Parathyroid adenoma (tissue), 2 donors: ENCODE results near the gene KIF13A.

Source experiments
- H2AFZ ChIP-seq: fragments of 300-600 bp; sonication (generic); one replicate; pipeline ENCODE4 v1.7.0; 2017; ENCODE audit warnings: antibody characterized with exemption, mild to moderate bottlenecking
- H3K27ac ChIP-seq: fragments of 300-600 bp; sonication (generic); one replicate; pipeline ENCODE4 v1.7.0; 2017
- H3K27me3 ChIP-seq: fragments of 300-600 bp; sonication (generic); one replicate; pipeline ENCODE4 v1.7.0; 2017; ENCODE audit warnings: low read length; ENCODE audit not compliant: control insufficient read depth, insufficient read depth
- H3K36me3 ChIP-seq: fragments of 300-600 bp; sonication (generic); one replicate; pipeline ENCODE4 v1.7.0; 2017; ENCODE audit warnings: low read length; ENCODE audit not compliant: control insufficient read depth, insufficient read depth
- H3K4me1 ChIP-seq: fragments of 300-600 bp; sonication (generic); one replicate; pipeline ENCODE4 v1.7.0; 2017; ENCODE audit warnings: control low read depth
- H3K4me2 ChIP-seq: fragments of 300-600 bp; sonication (generic); one replicate; pipeline ENCODE4 v1.7.0; 2017; ENCODE audit warnings: low read length
- H3K4me3 ChIP-seq: fragments of 300-600 bp; sonication (generic); one replicate; pipeline ENCODE4 v1.7.0; 2017; ENCODE audit warnings: low read depth, low read length
- H3K79me2 ChIP-seq: fragments of 300-600 bp; sonication (generic); one replicate; pipeline ENCODE4 v1.7.0; 2017; ENCODE audit warnings: control low read depth
- H3K9ac ChIP-seq: fragments of 300-600 bp; sonication (generic); one replicate; pipeline ENCODE4 v1.7.0; 2017; ENCODE audit warnings: mild to moderate bottlenecking
- H3K9me3 ChIP-seq: fragments of 300-600 bp; sonication (generic); one replicate; pipeline ENCODE4 v1.7.0; 2017; ENCODE audit warnings: low read length; ENCODE audit not compliant: control insufficient read depth
- CTCF ChIP-seq: fragments of 300-600 bp; sonication (generic); IDR thresholded peaks from one replicate; pipeline ENCODE4 v1.7.0; 2017; ENCODE audit warnings: antibody characterized with exemption, mild to moderate bottlenecking
- donor health status: primary hyperparathyroidism.

The KIF13A gene

GRCh38 chr6:18031189-18031588 is 43.8 kb upstream of the KIF13A start:
- Histone ChIP-seq H2AFZ (no peak overlapping the region), H3K4me2 (no peak overlapping the region)

GRCh38 chr6:18028332-18028731 is 40.9 kb upstream of the KIF13A start:
- no peaks in the 10 kb centered on the region for H3K4me1 ChIP-seq
- TF ChIP-seq CTCF, result no peak
- no peaks in the 10 kb centered on the region for H3K27me3 ChIP-seq
- H3K4me2 ChIP-seq, result no peak overlapping the region
- H3K4me3 ChIP-seq, result no peak overlapping the region
- H3K9me3 ChIP-seq, result no peaks in the 10 kb centered on the region
- H3K36me3 ChIP-seq, result no peaks in the 10 kb centered on the region
- no peaks in the 10 kb centered on the region for H3K79me2 ChIP-seq
- H2AFZ ChIP-seq, result no peak overlapping the region
- H3K27ac ChIP-seq, result no peak overlapping the region
- no peak overlapping the region for H3K9ac ChIP-seq

More at GRCh38 chr6:18031189-18031588, 43.8 kb upstream of the KIF13A start:
- Histone ChIP-seq H3K4me1 (no peaks in the 10 kb centered on the region), H3K36me3 (no peaks in the 10 kb centered on the region), H3K27me3 (no peaks in the 10 kb centered on the region), H3K79me2 (no peaks in the 10 kb centered on the region), H3K9me3 (no peaks in the 10 kb centered on the region), H3K4me3 (no peak overlapping the region), H3K27ac (no peak overlapping the region), H3K9ac (no peak overlapping the region)
- TF ChIP-seq CTCF, result no peak

GRCh38 chr6:18025596-18025995 is 38.2 kb upstream of the KIF13A start:
- no peak overlapping the region for H3K4me2 ChIP-seq
- no peaks in the 10 kb centered on the region for H3K36me3 ChIP-seq
- H3K27ac ChIP-seq, result no peak overlapping the region
- no peaks in the 10 kb centered on the region for H3K9me3 ChIP-seq
- H3K4me1 ChIP-seq, result no peaks in the 10 kb centered on the region
- no peak for TF ChIP-seq CTCF
- H3K79me2 ChIP-seq, result no peaks in the 10 kb centered on the region
- no peaks in the 10 kb centered on the region for H3K27me3 ChIP-seq
- no peak overlapping the region for H2AFZ ChIP-seq
- no peak overlapping the region for H3K4me3 ChIP-seq
- H3K9ac ChIP-seq, result no peak overlapping the region

GRCh38 chr6:18024876-18025275 is 37.4 kb upstream of the KIF13A start:
- H2AFZ ChIP-seq, result no peak overlapping the region
- no peaks in the 10 kb centered on the region for H3K4me1 ChIP-seq
- H3K79me2 ChIP-seq, result no peaks in the 10 kb centered on the region
- H3K36me3 ChIP-seq, result no peaks in the 10 kb centered on the region
- no peaks in the 10 kb centered on the region for H3K27me3 ChIP-seq
- no peak overlapping the region for H3K4me2 ChIP-seq
- TF ChIP-seq CTCF, result no peak
- no peak overlapping the region for H3K27ac ChIP-seq
- no peak overlapping the region for H3K9ac ChIP-seq
- no peak overlapping the region for H3K4me3 ChIP-seq
- no peaks in the 10 kb centered on the region for H3K9me3 ChIP-seq

GRCh38 chr6:18023891-18024290 is 36.5 kb upstream of the KIF13A start:
- H2AFZ ChIP-seq, result no peak overlapping the region
- no peaks in the 10 kb centered on the region for H3K4me1 ChIP-seq
- TF ChIP-seq CTCF, result no peak
- H3K79me2 ChIP-seq, result no peaks in the 10 kb centered on the region
- no peak overlapping the region for H3K9ac ChIP-seq
- no peak overlapping the region for H3K27ac ChIP-seq
- H3K9me3 ChIP-seq, result no peaks in the 10 kb centered on the region
- no peak overlapping the region for H3K4me3 ChIP-seq
- no peaks in the 10 kb centered on the region for H3K36me3 ChIP-seq
- H3K4me2 ChIP-seq, result no peak overlapping the region
- no peaks in the 10 kb centered on the region for H3K27me3 ChIP-seq
